ENCODE data around the gene LRRC8B.

Gene LRRC8B

GRCh38 chr1:89490389-89490788, 34.2 kb upstream of the LRRC8B start:
- H3K4me2 ChIP-seq (ENCODE audit: insufficient read depth, low read length, poor library complexity, severe bottlenecking) = no peak overlapping the region
- H4K8ac ChIP-seq (ENCODE audit: low read depth, low read length) = no peak overlapping the region
- H2AFZ ChIP-seq (ENCODE audit: low read length) = no peak overlapping the region
- H3K14ac ChIP-seq (ENCODE audit: low read length) = no peak overlapping the region
- no peaks in the 10 kb centered on the region for H3K9me3 ChIP-seq (replicated peaks in 1 of 2; ENCODE audit: control insufficient read depth in 2 of 2, insufficient read depth in 1 of 2, low read depth in 1 of 2, low read length in 2 of 2)
- DNase-seq (ENCODE audit: low spot score) = no peak
- no peak overlapping the region for H3K4ac ChIP-seq (ENCODE audit: low read length)
- H3K9ac ChIP-seq (ENCODE audit: low read depth, low read length, poor library complexity) = no peak overlapping the region
- no peak overlapping the region for H2BK5ac ChIP-seq (ENCODE audit: low read length)
- no peaks in the 10 kb centered on the region for H3K4me1 ChIP-seq (ENCODE audit: control insufficient read depth in 2 of 2, insufficient read depth in 1 of 2, low read depth in 1 of 2, low read length in 2 of 2)
- no peak overlapping the region for H2BK120ac ChIP-seq (ENCODE audit: low read depth, low read length)
- H3K18ac ChIP-seq (ENCODE audit: low read length) = no peak overlapping the region
- H2BK15ac ChIP-seq (ENCODE audit: low read length) = no peak overlapping the region
- WGBS, 2 donors (ENCODE audit: extremely low coverage in 2 of 2, insufficient read length in 2 of 2, insufficient replicate concordance in 1 of 2) = no CpG with 5 or more reads among the region's 3 CpGs
- H3K27ac ChIP-seq (replicated peaks; ENCODE audit: low read length) = no peak overlapping the region
- no peaks in the 10 kb centered on the region for H3K79me1 ChIP-seq (ENCODE audit: low read depth, low read length)
- no peak overlapping the region for H4K91ac ChIP-seq (ENCODE audit: low read depth, low read length, poor library complexity)
- H3K23ac ChIP-seq (ENCODE audit: low read depth, low read length, poor library complexity) = no peak overlapping the region
- H2AK5ac ChIP-seq (ENCODE audit: low read depth, low read length) = no peak overlapping the region
- no peak overlapping the region for H2BK12ac ChIP-seq (ENCODE audit: low read length)
- no peak overlapping the region for H3K4me3 ChIP-seq (ENCODE audit: low read length in 2 of 2)
- H3K36me3 ChIP-seq (replicated peaks in 1 of 2; ENCODE audit: control insufficient read depth in 2 of 2, insufficient read depth in 2 of 2, low read length in 2 of 2) = no peaks in the 10 kb centered on the region
- peaks cover 0 to 7% (median 0%) of the 10 kb centered on the region in 3 experiments for H3K27me3 ChIP-seq (ENCODE audit: control insufficient read depth in 3 of 3, insufficient read depth in 3 of 3, low read depth in 1 of 3, low read length in 3 of 3)

GRCh38 chr1:89499320-89499719, 25.3 kb upstream of the LRRC8B start:
- Histone ChIP-seq H2BK120ac (ENCODE audit: low read depth, low read length) (no peak overlapping the region), H3K23ac (ENCODE audit: low read depth, low read length, poor library complexity) (no peak overlapping the region), H2BK12ac (ENCODE audit: low read length) (no peak overlapping the region), H3K4ac (ENCODE audit: low read length) (no peak overlapping the region), H4K91ac (ENCODE audit: low read depth, low read length, poor library complexity) (no peak overlapping the region), H3K4me3 (ENCODE audit: low read length in 2 of 2) (no peak overlapping the region), H4K8ac (ENCODE audit: low read depth, low read length) (no peak overlapping the region), H3K4me1 (ENCODE audit: control insufficient read depth in 2 of 2, insufficient read depth in 1 of 2, low read depth in 1 of 2, low read length in 2 of 2) (no peaks in the 10 kb centered on the region), H3K9me3 (replicated peaks in 1 of 2; ENCODE audit: control insufficient read depth in 2 of 2, insufficient read depth in 1 of 2, low read depth in 1 of 2, low read length in 2 of 2) (no peaks in the 10 kb centered on the region), H2AK5ac (ENCODE audit: low read depth, low read length) (no peak overlapping the region), H3K18ac (ENCODE audit: low read length) (no peak overlapping the region), H3K9ac (ENCODE audit: low read depth, low read length, poor library complexity) (no peak overlapping the region), H2BK15ac (ENCODE audit: low read length) (no peak overlapping the region), H3K14ac (ENCODE audit: low read length) (no peak overlapping the region), H3K27me3 (ENCODE audit: control insufficient read depth in 3 of 3, insufficient read depth in 3 of 3, low read depth in 1 of 3, low read length in 3 of 3) (peaks cover 0 to 9% (median 0%) of the 10 kb centered on the region in 3 experiments), H3K79me1 (ENCODE audit: low read depth, low read length) (no peaks in the 10 kb centered on the region), H2BK5ac (ENCODE audit: low read length) (no peak overlapping the region), H2AFZ (ENCODE audit: low read length) (peak overlapping the region; percentile 17), H3K27ac (replicated peaks; ENCODE audit: low read length) (no peak overlapping the region), H3K36me3 (replicated peaks in 1 of 2; ENCODE audit: control insufficient read depth in 2 of 2, insufficient read depth in 2 of 2, low read length in 2 of 2) (no peaks in the 10 kb centered on the region), H3K4me2 (ENCODE audit: insufficient read depth, low read length, poor library complexity, severe bottlenecking) (no peak overlapping the region)
- no CpG with 5 or more reads among the region's 6 CpGs for WGBS, 2 donors (ENCODE audit: extremely low coverage in 2 of 2, insufficient read length in 2 of 2, insufficient replicate concordance in 1 of 2)
- no peak for DNase-seq (ENCODE audit: low spot score)

DNA sequence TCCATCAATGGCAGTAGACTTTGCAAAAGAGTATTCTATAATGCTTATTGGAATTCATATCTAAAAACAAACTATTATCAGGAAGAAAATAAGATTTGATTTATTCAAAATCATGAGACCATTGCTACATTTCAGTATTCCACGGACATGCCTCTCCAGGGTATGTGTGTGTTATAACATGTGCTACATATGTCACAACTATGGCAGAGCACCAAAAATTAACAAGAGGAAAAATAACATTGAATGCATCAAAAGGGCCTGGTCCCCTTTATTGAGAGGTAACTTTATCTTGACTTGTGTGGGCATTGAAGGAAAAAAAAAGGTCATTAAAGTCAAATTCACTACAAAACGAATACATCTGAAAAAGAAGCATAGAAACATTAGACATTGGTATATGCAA, 22.6 kb upstream of the LRRC8B start:
- Histone ChIP-seq H2AK5ac (ENCODE audit: low read depth, low read length) (no peak overlapping the region), H3K9me3 (replicated peaks in 1 of 2; ENCODE audit: control insufficient read depth in 2 of 2, insufficient read depth in 1 of 2, low read depth in 1 of 2, low read length in 2 of 2) (no peaks in the 10 kb centered on the region), H3K23ac (ENCODE audit: low read depth, low read length, poor library complexity) (no peak overlapping the region), H3K9ac (ENCODE audit: low read depth, low read length, poor library complexity) (no peak overlapping the region), H3K4ac (ENCODE audit: low read length) (no peak overlapping the region), H3K79me1 (ENCODE audit: low read depth, low read length) (no peaks in the 10 kb centered on the region), H3K4me2 (ENCODE audit: insufficient read depth, low read length, poor library complexity, severe bottlenecking) (no peak overlapping the region), H3K4me1 (ENCODE audit: control insufficient read depth in 2 of 2, insufficient read depth in 1 of 2, low read depth in 1 of 2, low read length in 2 of 2) (no peaks in the 10 kb centered on the region), H2BK5ac (ENCODE audit: low read length) (no peak overlapping the region), H3K36me3 (replicated peaks in 1 of 2; ENCODE audit: control insufficient read depth in 2 of 2, insufficient read depth in 2 of 2, low read length in 2 of 2) (no peaks in the 10 kb centered on the region), H2BK12ac (ENCODE audit: low read length) (no peak overlapping the region), H2BK120ac (ENCODE audit: low read depth, low read length) (no peak overlapping the region), H3K14ac (ENCODE audit: low read length) (no peak overlapping the region), H3K4me3 (ENCODE audit: low read length in 2 of 2) (no peak overlapping the region), H3K27ac (replicated peaks; ENCODE audit: low read length) (no peak overlapping the region), H2BK15ac (ENCODE audit: low read length) (no peak overlapping the region), H4K8ac (ENCODE audit: low read depth, low read length) (no peak overlapping the region), H3K27me3 (ENCODE audit: control insufficient read depth in 3 of 3, insufficient read depth in 3 of 3, low read depth in 1 of 3, low read length in 3 of 3) (peaks cover 0 to 14% (median 0%) of the 10 kb centered on the region in 3 experiments), H3K18ac (ENCODE audit: low read length) (no peak overlapping the region), H4K91ac (ENCODE audit: low read depth, low read length, poor library complexity) (no peak overlapping the region), H2AFZ (ENCODE audit: low read length) (no peak overlapping the region)
- no CpG with 5 or more reads among the region's 2 CpGs for WGBS, 2 donors (ENCODE audit: extremely low coverage in 2 of 2, insufficient read length in 2 of 2, insufficient replicate concordance in 1 of 2)
- no peak for DNase-seq (ENCODE audit: low spot score)

- Histone ChIP-seq H3K79me1 (ENCODE audit: low read depth, low read length) (no peaks in the 10 kb centered on the region), H4K91ac (ENCODE audit: low read depth, low read length, poor library complexity) (no peak overlapping the region), H3K4me2 (ENCODE audit: insufficient read depth, low read length, poor library complexity, severe bottlenecking) (no peak overlapping the region), H3K9me3 (replicated peaks in 1 of 2; ENCODE audit: control insufficient read depth in 2 of 2, insufficient read depth in 1 of 2, low read depth in 1 of 2, low read length in 2 of 2) (no peaks in the 10 kb centered on the region), H4K8ac (ENCODE audit: low read depth, low read length) (no peak overlapping the region), H2AFZ (ENCODE audit: low read length) (no peak overlapping the region), H3K27ac (replicated peaks; ENCODE audit: low read length) (no peak overlapping the region), H3K36me3 (replicated peaks in 1 of 2; ENCODE audit: control insufficient read depth in 2 of 2, insufficient read depth in 2 of 2, low read length in 2 of 2) (no peaks in the 10 kb centered on the region), H3K4me3 (ENCODE audit: low read length in 2 of 2) (no peak overlapping the region), H3K27me3 (ENCODE audit: control insufficient read depth in 3 of 3, insufficient read depth in 3 of 3, low read depth in 1 of 3, low read length in 3 of 3) (peaks cover 0 to 14% (median 0%) of the 10 kb centered on the region in 3 experiments), H3K14ac (ENCODE audit: low read length) (no peak overlapping the region), H2BK15ac (ENCODE audit: low read length) (no peak overlapping the region), H2BK5ac (ENCODE audit: low read length) (no peak overlapping the region), H2BK12ac (ENCODE audit: low read length) (no peak overlapping the region), H3K9ac (ENCODE audit: low read depth, low read length, poor library complexity) (no peak overlapping the region), H2AK5ac (ENCODE audit: low read depth, low read length) (no peak overlapping the region), H3K4me1 (ENCODE audit: control insufficient read depth in 2 of 2, insufficient read depth in 1 of 2, low read depth in 1 of 2, low read length in 2 of 2) (no peaks in the 10 kb centered on the region), H2BK120ac (ENCODE audit: low read depth, low read length) (no peak overlapping the region), H3K4ac (ENCODE audit: low read length) (no peak overlapping the region), H3K18ac (ENCODE audit: low read length) (no peak overlapping the region), H3K23ac (ENCODE audit: low read depth, low read length, poor library complexity) (no peak overlapping the region)
- WGBS, 2 donors (ENCODE audit: extremely low coverage in 2 of 2, insufficient read length in 2 of 2, insufficient replicate concordance in 1 of 2) = no CpG with 5 or more reads among the region's 1 CpG
- DNase-seq (ENCODE audit: low spot score) = no peak
These were observed 21.7 kb upstream of the LRRC8B start for GRCh38 chr1:89502895-89503294.

Measured in neuronal stem cell (in vitro differentiated cells).